IMR-90 (cell line): ENCODE measurements around the gene SLC35G6.

ENCODE experiments used
- CHD1 ChIP-seq: IDR thresholded peaks from 2 replicates; pipeline ENCODE4 v1.6.1; 2012; ENCODE audit warnings: low read depth, low read length, improper control_type of control experiment
- POLR2A ChIP-seq: IDR thresholded peaks from 2 replicates; pipeline ENCODE4 v1.6.1; 2012; ENCODE audit warnings: mild to moderate bottlenecking, low read depth, low read length
- RAD21 ChIP-seq: IDR thresholded peaks from 2 replicates; pipeline ENCODE4 v1.6.1; 2012; ENCODE audit warnings: low read length, improper control_type of control experiment
- TF ChIP-seq, protein P1 (sequence below): conservative IDR thresholded peaks from 2 replicates; pipeline ENCODE4 v1.5.1; 2012; ENCODE audit warnings: mild to moderate bottlenecking, low read depth, low read length, improper control_type of control experiment

GRCh38 chr17:7497228-7497627, 16.0 kb downstream of the SLC35G6 start:
- TF ChIP-seq CHD1 (no peak), RAD21 (no peak), POLR2A (no peak)
- TF ChIP-seq, protein P1, sequence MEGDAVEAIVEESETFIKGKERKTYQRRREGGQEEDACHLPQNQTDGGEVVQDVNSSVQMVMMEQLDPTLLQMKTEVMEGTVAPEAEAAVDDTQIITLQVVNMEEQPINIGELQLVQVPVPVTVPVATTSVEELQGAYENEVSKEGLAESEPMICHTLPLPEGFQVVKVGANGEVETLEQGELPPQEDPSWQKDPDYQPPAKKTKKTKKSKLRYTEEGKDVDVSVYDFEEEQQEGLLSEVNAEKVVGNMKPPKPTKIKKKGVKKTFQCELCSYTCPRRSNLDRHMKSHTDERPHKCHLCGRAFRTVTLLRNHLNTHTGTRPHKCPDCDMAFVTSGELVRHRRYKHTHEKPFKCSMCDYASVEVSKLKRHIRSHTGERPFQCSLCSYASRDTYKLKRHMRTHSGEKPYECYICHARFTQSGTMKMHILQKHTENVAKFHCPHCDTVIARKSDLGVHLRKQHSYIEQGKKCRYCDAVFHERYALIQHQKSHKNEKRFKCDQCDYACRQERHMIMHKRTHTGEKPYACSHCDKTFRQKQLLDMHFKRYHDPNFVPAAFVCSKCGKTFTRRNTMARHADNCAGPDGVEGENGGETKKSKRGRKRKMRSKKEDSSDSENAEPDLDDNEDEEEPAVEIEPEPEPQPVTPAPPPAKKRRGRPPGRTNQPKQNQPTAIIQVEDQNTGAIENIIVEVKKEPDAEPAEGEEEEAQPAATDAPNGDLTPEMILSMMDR = no peak
